HCT116 (cell line): ENCODE results near the gene CTIF. TPM values are rescaled to one million over a fixed set of nuclear protein-coding genes. Genes with fewer than 3 reads are reported as not detected.

Experiments
- ATAC-seq: fragments of 200-7000 bp; cut with Tn5 transposase; 2 replicates; pipeline ENCODE4 v1.9.1; 2020; ENCODE audit warnings: mild to moderate bottlenecking, moderate library complexity
- BruUV-seq: library from RNA; stranded (reverse); fragments of 400-500 nt; replicated peaks from 2 replicates; lab custom pipeline; 2021; lab: Mats Ljungman, UMichigan
- CTCF ChIA-PET: fragments of 300-600 bp; sonication (Branson Sonifier 250); formaldehyde crosslinking; loops from one replicate; lab custom pipeline; 2021; ENCODE audit warnings: antibody characterized with exemption; lab: Charles Lee
- POLR2A ChIA-PET: fragments of 300-600, 350-600 bp; sonication (Branson Sonifier 250); formaldehyde crosslinking; loops from one replicate; lab custom pipeline; 2021; ENCODE audit warnings: antibody characterized with exemption; lab: Charles Lee
- RAD21 ChIA-PET, 2 experiments: fragments of 300-600 bp; sonication (Branson Sonifier 250); formaldehyde crosslinking; loops; one replicate each; lab custom pipeline; 2023; ENCODE audit warnings: low total read pairs in 2 of 2; ENCODE audit not compliant: uncharacterized antibody in 2 of 2, unreplicated experiment in 2 of 2, low non-redundant PET in 1 of 2; lab: Charles Lee
- DNase-seq: peaks from one replicate; pipeline ENCODE4 v3.0.0-alpha.2; 2010; ENCODE audit warnings: low read depth, low spot score
- H2AFZ ChIP-seq: fragments of 200-600 bp; shearing (Covaris generic), sonication (generic); 2 replicates; pipeline ENCODE4 v1.6.1; 2017; ENCODE audit warnings: low read depth, mixed run types, mixed read lengths, antibody characterized with exemption, low read length; ENCODE audit not compliant: poor library complexity, severe bottlenecking
- H3K27ac ChIP-seq: 2 replicates; pipeline ENCODE4 v1.5.1; 2012; ENCODE audit warnings: low read depth, low read length
- H3K27me3 ChIP-seq: fragments of 200-600 bp; sonication (generic); 2 replicates; pipeline ENCODE4 v1.6.1; 2016; ENCODE audit warnings: mixed run types, low read length, mixed read lengths; ENCODE audit not compliant: insufficient read depth
- H3K36me3 ChIP-seq, 2 experiments: fragments of 200-500 bp in 1 of 2; fragments of 200-600 bp in 1 of 2; sonication (Bioruptor generic) in 1 of 2; sonication (generic) in 1 of 2; 2 replicates each; pipeline versions ENCODE4 v1.5.1 to v1.6.1; 2014 to 2016; ENCODE audit warnings: low read length in 2 of 2, inconsistent platforms in 1 of 2, mixed read lengths in 1 of 2, mixed run types in 1 of 2; ENCODE audit not compliant: insufficient read depth in 2 of 2, control insufficient read depth in 1 of 2
- H3K4me1 ChIP-seq, 2 experiments: fragments of 200-600 bp in 1 of 2; sonication (generic) in 1 of 2; 2 replicates each; pipeline versions ENCODE4 v1.5.1 to v1.6.1; 2012 to 2017; ENCODE audit warnings: low read length in 2 of 2, inconsistent platforms in 1 of 2, mild to moderate bottlenecking in 1 of 2, mixed read lengths in 1 of 2, mixed run types in 1 of 2, moderate library complexity in 1 of 2; ENCODE audit not compliant: insufficient read depth in 2 of 2, control insufficient read depth in 1 of 2
- H3K4me2 ChIP-seq: fragments of 200-600 bp; sonication (generic); 2 replicates; pipeline ENCODE4 v1.6.1; 2017; ENCODE audit warnings: mixed run types, low read length, mixed read lengths
- H3K4me3 ChIP-seq, 2 experiments: fragments of 200-600 bp in 1 of 2; sonication (generic) in 1 of 2; replicated peaks in 1 of 2; 2 replicates each; pipeline ENCODE4 v1.5.1; 2011 to 2016; ENCODE audit warnings: low read length in 2 of 2, control low read depth in 1 of 2, low read depth in 1 of 2, mild to moderate bottlenecking in 1 of 2, mixed read lengths in 1 of 2, mixed run types in 1 of 2
- H3K79me2 ChIP-seq: fragments of 200-600 bp; sonication (generic); 2 replicates; pipeline ENCODE4 v1.6.1; 2017; ENCODE audit warnings: mild to moderate bottlenecking, mixed run types, low read length, moderate library complexity, mixed read lengths; ENCODE audit not compliant: insufficient read depth
- H3K9ac ChIP-seq: fragments of 200-600 bp; sonication (generic); 2 replicates; pipeline ENCODE4 v1.6.1; 2016; ENCODE audit warnings: low read length, mixed read lengths
- H3K9me2 ChIP-seq: fragments of 200-600 bp; sonication (generic), shearing (Covaris generic); 2 replicates; pipeline ENCODE4 v1.6.1; 2017; ENCODE audit warnings: mixed run types, mild to moderate bottlenecking, moderate library complexity; ENCODE audit not compliant: insufficient read depth
- H3K9me3 ChIP-seq, 2 experiments: fragments of 200-500 bp in 1 of 2; fragments of 200-600 bp in 1 of 2; sonication (Bioruptor generic) in 1 of 2; sonication (generic) in 1 of 2; 2 replicates each; pipeline ENCODE4 v1.6.1; 2014 to 2017; ENCODE audit warnings: low read length in 2 of 2, mixed read lengths in 2 of 2, inconsistent platforms in 1 of 2, low read depth in 1 of 2, mild to moderate bottlenecking in 1 of 2, mixed run types in 1 of 2, moderate library complexity in 1 of 2; ENCODE audit not compliant: control insufficient read depth in 1 of 2, insufficient read depth in 1 of 2
- H4K20me1 ChIP-seq: fragments of 200-600 bp; sonication (generic), shearing (Covaris generic); 2 replicates; pipeline ENCODE4 v1.6.1; 2017; ENCODE audit warnings: mixed run types, mild to moderate bottlenecking, moderate library complexity; ENCODE audit not compliant: insufficient read depth
- ATF3 ChIP-seq: IDR thresholded peaks from 2 replicates; pipeline ENCODE4 v1.6.1; 2012
- CBX3 ChIP-seq: IDR thresholded peaks from 2 replicates; pipeline ENCODE4 v1.6.1; 2012; ENCODE audit warnings: low read depth
- CEBPB ChIP-seq: IDR thresholded peaks from 2 replicates; pipeline ENCODE4 v1.6.1; 2012; ENCODE audit warnings: low read depth
- EGR1 ChIP-seq: IDR thresholded peaks from 2 replicates; pipeline ENCODE4 v1.6.1; 2012; ENCODE audit warnings: low read depth
- ELF1 ChIP-seq: IDR thresholded peaks from 2 replicates; pipeline ENCODE4 v1.6.1; 2012; ENCODE audit warnings: low read depth, borderline replicate concordance
- EZH2 ChIP-seq: fragments of 200-600 bp; sonication (generic); IDR thresholded peaks from 2 replicates; pipeline ENCODE4 v1.6.1; 2017; ENCODE audit warnings: antibody characterized with exemption, mixed run types
- EZH2phosphoT487 ChIP-seq: fragments of 200-600 bp; IDR thresholded peaks from 2 replicates; pipeline ENCODE4 v1.6.1; 2018; ENCODE audit warnings: antibody characterized with exemption, borderline replicate concordance
- FOSL1 ChIP-seq: IDR thresholded peaks from 2 replicates; pipeline ENCODE4 v1.6.1; 2012; ENCODE audit warnings: low read depth
- JUND ChIP-seq: IDR thresholded peaks from 2 replicates; pipeline ENCODE4 v1.6.1; 2012
- MAX ChIP-seq: IDR thresholded peaks from 2 replicates; pipeline ENCODE4 v1.6.1; 2012
- POLR2A ChIP-seq: IDR thresholded peaks from 2 replicates; pipeline ENCODE4 v1.7.0; 2011; ENCODE audit warnings: borderline replicate concordance; ENCODE audit not compliant: insufficient read depth, insufficient read length; ENCODE audit errors: extremely low read depth
- POLR2AphosphoS5 ChIP-seq: IDR thresholded peaks from 2 replicates; pipeline ENCODE4 v1.6.1; 2011; ENCODE audit warnings: mild to moderate bottlenecking, low read depth, low read length, moderate library complexity
- RAD21 ChIP-seq: IDR thresholded peaks from 2 replicates; pipeline ENCODE4 v1.6.1; 2012; ENCODE audit warnings: low read depth, mild to moderate bottlenecking
- SIN3A ChIP-seq: IDR thresholded peaks from 2 replicates; pipeline ENCODE4 v1.6.1; 2012; ENCODE audit warnings: low read depth
- SP1 ChIP-seq: IDR thresholded peaks from 2 replicates; pipeline ENCODE4 v1.6.1; 2012; ENCODE audit warnings: low read depth
- SRF ChIP-seq: IDR thresholded peaks from 2 replicates; pipeline ENCODE4 v1.6.1; 2012; ENCODE audit warnings: low read depth
- ZNF274 ChIP-seq: fragments of 200-500 bp; sonication (Bioruptor generic); IDR thresholded peaks from 2 replicates; pipeline ENCODE4 v1.6.1; 2014; ENCODE audit warnings: mild to moderate bottlenecking, low read depth, low read length, inconsistent platforms
- intact Hi-C: fragments of 100-400 bp; cut with micrococcal nuclease; formaldehyde crosslinking; loops from 2 replicates; pipeline ENCODE4 v1.10.0; 2022
- total RNA-seq: library from RNA; stranded (reverse); gene quantifications from one replicate; pipeline ENCODE4 v1.2.1, GENCODE V29; 2021; ENCODE audit not compliant: unreplicated experiment

CTIF gene
- total RNA-seq, 1 experiment from 2014 or later: 19.7 TPM

- CTCF ChIA-PET: interaction anchor here (1.9 kb wide), 1 partner anchor 8 kb away, joined by 5 read pairs; no protein-coding TSS in a partner anchor
These were observed 93.0 kb downstream of the CTIF start for GRCh38 chr18:48631851-48632250.

More at GRCh38 chr18:48631851-48632250, 93.0 kb downstream of the CTIF start:
- DNase-seq (no peak), ATAC-seq (no peak)
- BruUV-seq: no TSS peak
- intact Hi-C loops: loop anchor here (10.0 kb wide), 1 partner anchor 157 kb away; no protein-coding TSS in a partner anchor
- Histone ChIP-seq H3K79me2 (no peaks in the 10 kb centered on the region), H3K27ac (no peak overlapping the region), H3K9me2 (no peaks in the 10 kb centered on the region), H3K4me3 (no peak overlapping the region), H4K20me1 (no peaks in the 10 kb centered on the region), H3K27me3 (no peaks in the 10 kb centered on the region), H3K9me3 (no peaks in the 10 kb centered on the region), H2AFZ (no peak overlapping the region), H3K9ac (no peak overlapping the region), H3K4me1 (peaks cover 15 to 25% of the 10 kb centered on the region in 2 experiments), H3K36me3 (no peaks in the 10 kb centered on the region), H3K4me2 (no peak overlapping the region)
- RAD21 ChIA-PET: no interaction called here
- POLR2A ChIA-PET: no interaction called here
- no peak for TF ChIP-seq POLR2AphosphoS5
- TF ChIP-seq ELF1: no peak
- TF ChIP-seq RAD21: no peak
- no peak for TF ChIP-seq CBX3
- no peak for TF ChIP-seq MAX
- no peak for TF ChIP-seq EZH2
- TF ChIP-seq SIN3A: no peak
- no peak for TF ChIP-seq CEBPB
- no peak for TF ChIP-seq SRF
- no peak for TF ChIP-seq ZNF274
- TF ChIP-seq SP1: no peak
- no peak for TF ChIP-seq POLR2A
- no peak for TF ChIP-seq ATF3
- TF ChIP-seq JUND: no peak
- no peak for TF ChIP-seq EGR1
- TF ChIP-seq EZH2phosphoT487: no peak
- no peak for TF ChIP-seq FOSL1
